Measurements from ENCODE around the gene OS9.
"Not testable (repeated sequence)": the region's sequence is repeated elsewhere in the genome, so short reads cannot be mapped to it uniquely, and the experiment has no call there.

The OS9 gene

DNA sequence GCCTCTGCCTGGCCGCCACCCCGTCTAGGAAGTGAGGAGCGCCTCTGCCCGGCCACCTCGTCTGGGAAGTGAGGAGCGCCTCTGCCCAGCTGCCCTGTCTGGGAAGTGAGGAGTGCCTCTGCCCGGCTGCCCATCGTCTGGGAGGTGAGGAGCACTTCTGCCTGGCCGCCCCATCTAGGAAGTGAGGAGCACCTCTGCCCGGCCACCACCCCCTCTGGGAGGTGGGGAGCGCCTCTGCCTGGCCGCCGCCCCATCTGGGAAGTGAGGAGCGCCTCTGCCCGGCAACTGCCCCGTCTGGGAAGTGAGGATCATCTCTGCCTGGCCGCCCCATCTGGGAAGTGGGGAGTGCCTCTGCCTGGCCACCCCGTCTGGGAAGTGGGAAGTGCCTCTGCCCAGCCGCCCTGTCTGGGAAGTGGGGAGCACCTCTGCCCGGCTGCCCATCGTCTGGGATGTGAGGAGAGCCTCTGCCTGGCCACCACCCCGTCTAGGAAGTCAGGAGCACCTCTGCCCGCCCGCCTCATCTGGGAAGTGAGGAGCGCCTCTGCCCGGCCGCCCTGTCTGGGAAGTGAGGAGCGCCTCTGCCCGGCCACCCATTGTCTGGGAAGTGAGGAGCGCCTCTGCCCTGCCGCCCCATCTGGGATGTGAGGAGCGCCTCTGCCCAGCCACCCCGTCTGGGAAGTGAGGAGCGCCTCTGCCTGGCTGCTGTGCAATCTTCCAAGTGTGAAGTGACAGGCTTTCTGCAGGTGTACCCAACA is 28.7 kb upstream of the OS9 start:
- not testable (repeated sequence) for H3K4me3 ChIP-seq (ENCODE audit: low read depth in 1 of 5, low read length in 5 of 5)

DNA sequence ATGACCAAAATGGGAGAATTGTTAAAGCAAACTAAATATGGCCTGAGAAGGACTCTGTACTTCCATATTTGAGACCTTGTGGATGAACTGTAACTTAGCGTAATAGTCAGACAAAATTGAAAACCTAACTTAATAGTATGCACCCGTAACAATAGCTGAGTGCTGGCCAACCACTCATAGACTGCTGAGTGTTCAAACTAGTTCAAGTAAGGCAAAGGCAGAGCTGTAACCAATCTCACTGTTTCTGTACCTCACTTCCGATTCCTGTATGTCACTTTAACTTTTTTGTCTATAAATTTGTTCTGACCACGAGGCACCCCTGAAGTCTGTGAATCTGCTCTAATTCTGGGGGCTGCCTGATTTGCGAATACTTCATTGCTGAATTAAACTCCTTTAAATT is 27.0 kb upstream of the OS9 start:
- no peaks in the 10 kb centered on the region for H3K36me3 ChIP-seq (ENCODE audit: control insufficient read depth in 5 of 5, insufficient read depth in 5 of 5, low read length in 5 of 5)
- H3K27me3 ChIP-seq (ENCODE audit: control insufficient read depth in 5 of 5, insufficient read depth in 4 of 5, low read length in 5 of 5) = no peaks in the 10 kb centered on the region
- H3K4me1 ChIP-seq (ENCODE audit: control insufficient read depth in 5 of 5, insufficient read depth in 5 of 5, low read length in 5 of 5) = no peaks in the 10 kb centered on the region
- no peak overlapping the region for H3K27ac ChIP-seq (ENCODE audit: low read depth, low read length)
- H3K9me3 ChIP-seq (ENCODE audit: control insufficient read depth in 5 of 5, low read length in 5 of 5) = no peaks in the 10 kb centered on the region
- no peak overlapping the region for H3K9ac ChIP-seq (ENCODE audit: low read length in 5 of 5)
- H3K4me3 ChIP-seq (ENCODE audit: low read depth in 1 of 5, low read length in 5 of 5) = no peak overlapping the region

More for the DNA sequence above, 28.7 kb upstream of the OS9 start:
- not testable (repeated sequence) for H3K9me3 ChIP-seq (ENCODE audit: control insufficient read depth in 5 of 5, low read length in 5 of 5); H3K4me1 ChIP-seq (ENCODE audit: control insufficient read depth in 5 of 5, insufficient read depth in 5 of 5, low read length in 5 of 5); H3K27me3 ChIP-seq (ENCODE audit: control insufficient read depth in 5 of 5, insufficient read depth in 4 of 5, low read length in 5 of 5); H3K36me3 ChIP-seq (ENCODE audit: control insufficient read depth in 5 of 5, insufficient read depth in 5 of 5, low read length in 5 of 5); H3K9ac ChIP-seq (ENCODE audit: low read length in 5 of 5); H3K27ac ChIP-seq (ENCODE audit: low read depth, low read length)

DNA sequence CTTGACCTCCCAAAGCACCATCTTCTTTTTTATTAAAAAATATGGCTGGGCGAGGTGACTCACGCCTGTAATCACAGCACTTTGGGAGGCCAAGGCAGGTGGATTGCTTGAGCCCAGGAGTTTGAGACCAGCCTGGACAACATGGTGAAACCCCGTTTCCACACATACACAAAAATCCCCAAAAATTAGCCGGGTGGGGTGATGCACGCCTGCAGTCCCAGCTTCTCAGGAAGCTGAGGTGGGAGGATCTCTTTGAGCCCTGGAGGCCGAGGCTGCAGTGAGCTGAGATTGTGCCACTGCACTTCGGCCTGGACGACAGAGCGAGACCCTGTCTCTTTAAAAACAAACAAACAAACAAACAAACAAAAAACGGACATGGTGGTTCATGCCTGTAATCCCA is 24.2 kb upstream of the OS9 start:
- H3K27me3 ChIP-seq (ENCODE audit: control insufficient read depth in 5 of 5, insufficient read depth in 4 of 5, low read length in 5 of 5); H3K27ac ChIP-seq (ENCODE audit: low read depth, low read length); H3K9ac ChIP-seq (ENCODE audit: low read length in 5 of 5); H3K4me1 ChIP-seq (ENCODE audit: control insufficient read depth in 5 of 5, insufficient read depth in 5 of 5, low read length in 5 of 5); H3K9me3 ChIP-seq (ENCODE audit: control insufficient read depth in 5 of 5, low read length in 5 of 5); H3K4me3 ChIP-seq (ENCODE audit: low read depth in 1 of 5, low read length in 5 of 5); H3K36me3 ChIP-seq (ENCODE audit: control insufficient read depth in 5 of 5, insufficient read depth in 5 of 5, low read length in 5 of 5): not testable (repeated sequence)

DNA sequence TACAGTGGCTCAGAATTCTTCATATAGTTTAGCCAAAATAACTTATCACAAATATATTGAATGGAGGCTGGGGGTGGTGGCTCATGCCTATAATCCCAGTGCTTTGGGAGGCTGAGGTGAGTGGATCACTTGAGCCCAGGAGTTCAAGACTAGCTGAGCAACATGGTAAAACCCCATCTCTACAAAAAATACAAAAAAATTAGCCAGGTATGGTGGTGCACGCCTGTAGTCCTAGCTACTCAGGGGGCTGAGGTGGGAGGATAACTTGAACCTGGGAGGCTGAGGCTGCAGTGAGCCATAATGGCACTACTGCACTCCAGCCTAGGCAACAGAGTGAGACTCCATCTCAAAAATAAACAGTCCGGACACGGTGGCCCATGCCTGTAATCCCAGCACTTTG is 22.1 kb upstream of the OS9 start:
- not testable (repeated sequence) for H3K9ac ChIP-seq (ENCODE audit: low read length in 5 of 5); H3K36me3 ChIP-seq (ENCODE audit: control insufficient read depth in 5 of 5, insufficient read depth in 5 of 5, low read length in 5 of 5); H3K4me3 ChIP-seq (ENCODE audit: low read depth in 1 of 5, low read length in 5 of 5); H3K4me1 ChIP-seq (ENCODE audit: control insufficient read depth in 5 of 5, insufficient read depth in 5 of 5, low read length in 5 of 5); H3K27me3 ChIP-seq (ENCODE audit: control insufficient read depth in 5 of 5, insufficient read depth in 4 of 5, low read length in 5 of 5); H3K9me3 ChIP-seq (ENCODE audit: control insufficient read depth in 5 of 5, low read length in 5 of 5); H3K27ac ChIP-seq (ENCODE audit: low read depth, low read length)

DNA sequence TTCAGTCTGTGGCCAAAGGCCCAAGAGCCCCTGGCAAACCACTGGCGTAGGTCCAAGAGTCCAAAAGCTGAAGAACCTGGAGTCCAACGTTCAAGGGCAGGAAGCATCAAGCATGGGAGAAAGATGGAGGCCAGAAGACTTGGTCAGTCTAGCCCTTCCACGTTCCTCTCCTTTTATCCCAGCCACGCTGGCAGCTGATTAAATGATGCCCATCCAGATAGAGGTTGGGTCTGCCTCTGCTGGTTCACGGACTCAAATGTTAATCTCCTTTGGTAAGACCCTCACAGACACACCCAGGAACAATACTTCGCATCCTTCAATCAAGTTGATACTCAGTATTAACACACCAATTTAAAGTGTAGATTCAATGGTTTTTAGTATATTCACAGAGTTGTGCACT is 21.1 kb upstream of the OS9 start:
- H3K9me3 ChIP-seq (ENCODE audit: control insufficient read depth in 5 of 5, low read length in 5 of 5) = no peaks in the 10 kb centered on the region
- peaks cover 0 to 4% (median 0%) of the 10 kb centered on the region in 5 donors for H3K27me3 ChIP-seq (ENCODE audit: control insufficient read depth in 5 of 5, insufficient read depth in 4 of 5, low read length in 5 of 5)
- no peak overlapping the region for H3K4me3 ChIP-seq (ENCODE audit: low read depth in 1 of 5, low read length in 5 of 5)
- no peaks in the 10 kb centered on the region for H3K4me1 ChIP-seq (ENCODE audit: control insufficient read depth in 5 of 5, insufficient read depth in 5 of 5, low read length in 5 of 5)
- H3K36me3 ChIP-seq (ENCODE audit: control insufficient read depth in 5 of 5, insufficient read depth in 5 of 5, low read length in 5 of 5) = no peaks in the 10 kb centered on the region
- no peak overlapping the region for H3K9ac ChIP-seq (ENCODE audit: low read length in 5 of 5)
- H3K27ac ChIP-seq (ENCODE audit: low read depth, low read length) = no peak overlapping the region

DNA sequence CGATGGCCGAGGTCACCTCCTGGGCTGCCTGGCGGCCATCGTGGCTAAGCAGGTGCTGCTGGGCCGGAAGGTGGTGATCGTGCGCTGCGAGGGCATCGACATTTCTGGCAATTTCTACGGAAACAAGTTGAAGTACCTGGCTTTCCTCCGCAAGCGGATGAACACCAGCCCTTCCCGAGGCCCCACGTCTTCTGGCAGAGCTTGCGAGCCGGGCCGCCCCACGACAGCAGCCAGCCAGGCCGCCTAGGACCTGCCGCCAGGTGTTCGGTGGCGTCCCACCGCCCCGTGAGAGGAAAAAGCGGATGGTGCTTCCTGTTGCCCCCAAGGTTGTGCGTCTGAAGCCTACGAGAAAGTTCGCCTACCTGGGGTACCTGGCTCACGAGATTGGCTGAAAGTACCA is 19.2 kb upstream of the OS9 start:
- Histone ChIP-seq H3K4me1 (ENCODE audit: control insufficient read depth in 5 of 5, insufficient read depth in 5 of 5, low read length in 5 of 5) (no peaks in the 10 kb centered on the region), H3K27ac (ENCODE audit: low read depth, low read length) (no peak overlapping the region), H3K27me3 (ENCODE audit: control insufficient read depth in 5 of 5, insufficient read depth in 4 of 5, low read length in 5 of 5) (peaks cover 0 to 4% (median 0%) of the 10 kb centered on the region in 5 donors), H3K9me3 (ENCODE audit: control insufficient read depth in 5 of 5, low read length in 5 of 5) (no peaks in the 10 kb centered on the region), H3K9ac (ENCODE audit: low read length in 5 of 5) (no peak overlapping the region), H3K4me3 (ENCODE audit: low read depth in 1 of 5, low read length in 5 of 5) (no peak overlapping the region), H3K36me3 (ENCODE audit: control insufficient read depth in 5 of 5, insufficient read depth in 5 of 5, low read length in 5 of 5) (no peaks in the 10 kb centered on the region)

DNA sequence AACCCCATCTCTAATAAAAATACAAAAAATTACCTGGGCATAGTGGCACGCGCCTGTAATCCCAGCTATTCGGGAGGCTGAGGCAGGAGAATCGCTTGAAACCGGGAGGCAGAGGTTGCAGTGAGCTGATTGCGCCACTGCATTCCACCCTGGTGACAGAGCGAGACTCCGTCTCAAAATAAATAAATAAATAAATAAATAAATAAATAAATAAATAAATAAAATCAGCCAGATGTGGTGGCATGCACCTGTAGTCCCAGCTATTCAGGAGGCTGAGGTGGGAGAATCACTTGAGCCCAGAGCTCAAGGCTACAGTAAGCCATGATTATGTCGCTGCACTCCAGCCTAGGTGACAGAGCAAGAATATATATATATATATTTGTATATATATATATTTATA is 16.0 kb upstream of the OS9 start:
- H3K4me1 ChIP-seq (ENCODE audit: control insufficient read depth in 5 of 5, insufficient read depth in 5 of 5, low read length in 5 of 5); H3K9ac ChIP-seq (ENCODE audit: low read length in 5 of 5); H3K27me3 ChIP-seq (ENCODE audit: control insufficient read depth in 5 of 5, insufficient read depth in 4 of 5, low read length in 5 of 5); H3K36me3 ChIP-seq (ENCODE audit: control insufficient read depth in 5 of 5, insufficient read depth in 5 of 5, low read length in 5 of 5); H3K27ac ChIP-seq (ENCODE audit: low read depth, low read length); H3K4me3 ChIP-seq (ENCODE audit: low read depth in 1 of 5, low read length in 5 of 5): not testable (repeated sequence)
- H3K9me3 ChIP-seq (ENCODE audit: control insufficient read depth in 5 of 5, low read length in 5 of 5) = peaks cover 0 to 13% (median 2%) of the 10 kb centered on the region in 5 donors

DNA sequence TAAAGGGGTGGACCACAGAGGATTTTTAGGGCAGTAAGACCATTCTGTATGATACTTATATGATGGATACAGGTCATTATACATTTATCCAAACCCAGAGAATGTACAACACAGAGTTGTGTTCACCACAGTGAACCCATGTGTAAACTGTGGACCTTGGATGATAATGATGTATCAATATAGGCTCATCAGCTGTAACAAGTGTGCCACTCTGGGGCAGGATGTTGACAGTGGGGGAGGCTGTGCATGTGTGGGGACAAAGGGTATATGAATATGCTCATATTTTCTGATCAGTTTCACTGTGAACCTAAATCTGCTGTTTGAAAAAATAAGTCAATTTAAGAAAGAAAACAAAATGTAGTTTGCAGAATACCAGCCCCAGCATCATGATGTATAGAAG is 14.2 kb upstream of the OS9 start:
- no peaks in the 10 kb centered on the region for H3K4me1 ChIP-seq (ENCODE audit: control insufficient read depth in 5 of 5, insufficient read depth in 5 of 5, low read length in 5 of 5)
- H3K4me3 ChIP-seq (ENCODE audit: low read depth in 1 of 5, low read length in 5 of 5) = no peak overlapping the region
- no peak overlapping the region for H3K27ac ChIP-seq (ENCODE audit: low read depth, low read length)
- H3K36me3 ChIP-seq (ENCODE audit: control insufficient read depth in 5 of 5, insufficient read depth in 5 of 5, low read length in 5 of 5) = no peaks in the 10 kb centered on the region
- no peak overlapping the region for H3K9ac ChIP-seq (ENCODE audit: low read length in 5 of 5)
- H3K27me3 ChIP-seq (ENCODE audit: control insufficient read depth in 5 of 5, insufficient read depth in 4 of 5, low read length in 5 of 5) = peaks cover 0 to 5% (median 0%) of the 10 kb centered on the region in 5 donors
- H3K9me3 ChIP-seq (ENCODE audit: control insufficient read depth in 5 of 5, low read length in 5 of 5) = peaks cover 0 to 13% (median 2%) of the 10 kb centered on the region in 5 donors

DNA sequence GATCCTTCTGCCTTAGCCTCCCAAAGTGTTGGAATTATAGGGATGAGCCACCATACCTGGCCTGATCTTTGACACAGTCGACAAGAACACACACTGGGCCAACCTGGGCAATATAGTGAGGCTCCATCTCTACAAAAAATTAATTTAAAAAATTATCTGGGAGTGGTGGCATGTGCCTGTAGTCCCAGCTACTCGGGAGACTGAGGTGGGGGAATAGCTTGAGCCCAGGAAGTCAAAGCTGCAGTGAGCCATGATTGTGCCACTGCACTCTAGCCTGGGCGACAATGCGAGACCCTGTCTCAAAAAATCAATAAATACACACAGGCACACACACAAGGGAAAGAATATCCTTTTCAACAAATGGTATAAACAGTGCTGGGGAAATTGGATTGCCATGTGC is 6.1 kb upstream of the OS9 start:
- Histone ChIP-seq H3K27me3 (ENCODE audit: control insufficient read depth in 5 of 5, insufficient read depth in 4 of 5, low read length in 5 of 5) (peaks cover 0 to 6% (median 2%) of the 10 kb centered on the region in 5 donors), H3K4me1 (ENCODE audit: control insufficient read depth in 5 of 5, insufficient read depth in 5 of 5, low read length in 5 of 5) (no peaks in the 10 kb centered on the region), H3K4me3 (ENCODE audit: low read depth in 1 of 5, low read length in 5 of 5) (no peak overlapping the region), H3K9ac (ENCODE audit: low read length in 5 of 5) (no peak overlapping the region), H3K9me3 (ENCODE audit: control insufficient read depth in 5 of 5, low read length in 5 of 5) (no peaks in the 10 kb centered on the region), H3K36me3 (ENCODE audit: control insufficient read depth in 5 of 5, insufficient read depth in 5 of 5, low read length in 5 of 5) (no peaks in the 10 kb centered on the region), H3K27ac (ENCODE audit: low read depth, low read length) (no peak overlapping the region)

DNA sequence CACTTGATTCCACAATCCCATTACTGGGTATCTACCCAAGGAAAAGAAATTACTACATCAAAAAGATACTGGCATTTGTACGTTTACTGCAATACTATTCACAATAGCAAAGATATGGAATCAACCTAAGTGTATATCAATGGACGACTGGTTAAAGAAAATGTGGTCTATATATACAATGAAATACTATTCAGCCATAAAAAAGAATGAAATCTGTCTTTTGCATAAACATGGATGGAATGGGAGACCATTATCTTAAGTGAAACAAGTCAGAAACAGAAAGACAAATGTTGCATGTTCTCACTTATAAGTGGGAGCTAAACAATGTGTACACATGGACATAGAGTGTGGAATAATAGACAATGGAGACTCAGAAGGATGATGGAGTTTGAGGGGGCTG is 5.0 kb upstream of the OS9 start:
- H3K27me3 ChIP-seq (ENCODE audit: control insufficient read depth in 5 of 5, insufficient read depth in 4 of 5, low read length in 5 of 5) = peaks cover 0 to 6% (median 2%) of the 10 kb centered on the region in 5 donors
- H3K9me3 ChIP-seq (ENCODE audit: control insufficient read depth in 5 of 5, low read length in 5 of 5) = no peaks in the 10 kb centered on the region
- H3K36me3 ChIP-seq (ENCODE audit: control insufficient read depth in 5 of 5, insufficient read depth in 5 of 5, low read length in 5 of 5) = no peaks in the 10 kb centered on the region
- peaks cover 0 to 5% (median 5%) of the 10 kb centered on the region in 5 donors for H3K4me1 ChIP-seq (ENCODE audit: control insufficient read depth in 5 of 5, insufficient read depth in 5 of 5, low read length in 5 of 5)
- no peak overlapping the region for H3K27ac ChIP-seq (ENCODE audit: low read depth, low read length)
- H3K4me3 ChIP-seq (ENCODE audit: low read depth in 1 of 5, low read length in 5 of 5) = no peak overlapping the region
- no peak overlapping the region for H3K9ac ChIP-seq (ENCODE audit: low read length in 5 of 5)
